ENCODE measurements around the gene ADCY1. TPM values are rescaled to one million over a fixed set of nuclear protein-coding genes. Genes with fewer than 3 reads are reported as not detected.

ADCY1 gene
- total RNA-seq, 1 experiment from 2014 or later = 0.66 TPM

DNA sequence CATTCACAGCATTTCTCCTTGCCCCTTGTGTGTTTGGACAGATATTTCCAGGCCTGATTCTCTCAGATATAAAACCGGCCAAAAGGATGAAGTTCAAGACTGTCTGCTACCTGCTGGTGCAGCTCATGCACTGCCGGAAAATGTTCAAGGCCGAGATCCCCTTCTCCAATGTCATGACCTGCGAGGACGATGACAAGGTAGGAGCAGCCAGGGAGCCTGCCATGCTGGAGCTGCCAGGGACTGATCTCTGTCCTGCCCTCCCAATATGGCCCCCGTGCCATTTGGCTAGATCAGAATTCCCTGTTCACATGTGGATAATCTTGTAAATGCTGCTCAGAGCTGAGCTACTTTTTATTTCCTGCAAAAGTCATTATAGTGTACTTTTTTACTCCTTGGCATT lies 87.8 kb downstream of the ADCY1 start:
- Histone ChIP-seq H3K27me3 (no peaks in the 10 kb centered on the region), H3K36me3 (no peaks in the 10 kb centered on the region), H3K9me3 (no peaks in the 10 kb centered on the region), H3K4me3 (no peak overlapping the region)
- DNase-seq = no peak

GRCh38 chr7:45662540-45663166 lies 88.5 kb downstream of the ADCY1 start:
- H3K36me3 ChIP-seq = no peaks in the 10 kb centered on the region
- H3K27me3 ChIP-seq = no peaks in the 10 kb centered on the region
- H3K9me3 ChIP-seq = no peaks in the 10 kb centered on the region
- H3K4me3 ChIP-seq = no peak overlapping the region
- DNase-seq = no peak

DNA sequence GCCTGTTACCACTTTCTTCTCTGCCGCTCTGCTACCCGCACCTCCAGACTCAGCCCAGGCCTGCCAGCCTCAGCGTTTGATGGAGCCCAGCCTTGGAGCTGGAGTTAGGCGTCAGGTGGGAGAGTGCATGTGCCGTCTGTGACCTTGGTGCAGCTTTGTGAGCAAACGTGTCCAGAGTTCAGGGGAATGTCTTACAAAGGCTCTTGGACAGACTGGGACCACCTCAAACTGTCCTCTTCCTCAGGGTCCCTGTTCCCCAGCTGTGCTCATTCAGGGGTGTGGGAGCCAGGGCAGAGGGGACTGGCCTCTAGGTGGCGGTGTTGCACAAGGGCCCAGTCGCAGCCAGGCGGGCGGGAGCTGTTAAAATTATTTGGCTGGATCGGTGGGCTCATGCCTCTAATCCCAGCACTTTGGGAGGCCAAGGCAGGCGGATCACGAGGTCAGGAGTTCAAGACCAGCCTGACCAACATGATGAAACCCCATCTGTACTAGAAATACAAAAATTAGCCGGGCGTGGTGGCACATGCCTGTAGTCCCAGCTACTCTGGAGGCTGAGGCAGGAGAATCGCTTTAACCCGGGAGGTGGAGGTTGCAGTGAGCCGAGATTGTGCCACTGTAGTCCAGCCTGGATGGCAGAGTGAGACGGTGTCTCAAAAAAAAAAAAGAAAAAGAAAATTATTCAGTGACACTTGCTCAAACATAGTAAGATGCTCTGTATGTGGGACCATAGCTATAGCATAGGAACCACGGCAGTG lies 89.2 kb downstream of the ADCY1 start:
- no peaks in the 10 kb centered on the region for H3K9me3 ChIP-seq
- DNase-seq = peak; percentile 7
- no peak overlapping the region for H3K4me3 ChIP-seq
- H3K27me3 ChIP-seq = no peaks in the 10 kb centered on the region
- H3K36me3 ChIP-seq = no peaks in the 10 kb centered on the region

GRCh38 chr7:45663965-45664633 lies 89.9 kb downstream of the ADCY1 start:
- no peaks in the 10 kb centered on the region for H3K9me3 ChIP-seq
- H3K4me3 ChIP-seq = no peak overlapping the region
- H3K36me3 ChIP-seq = no peaks in the 10 kb centered on the region
- DNase-seq = no peak
- H3K27me3 ChIP-seq = no peaks in the 10 kb centered on the region

DNA sequence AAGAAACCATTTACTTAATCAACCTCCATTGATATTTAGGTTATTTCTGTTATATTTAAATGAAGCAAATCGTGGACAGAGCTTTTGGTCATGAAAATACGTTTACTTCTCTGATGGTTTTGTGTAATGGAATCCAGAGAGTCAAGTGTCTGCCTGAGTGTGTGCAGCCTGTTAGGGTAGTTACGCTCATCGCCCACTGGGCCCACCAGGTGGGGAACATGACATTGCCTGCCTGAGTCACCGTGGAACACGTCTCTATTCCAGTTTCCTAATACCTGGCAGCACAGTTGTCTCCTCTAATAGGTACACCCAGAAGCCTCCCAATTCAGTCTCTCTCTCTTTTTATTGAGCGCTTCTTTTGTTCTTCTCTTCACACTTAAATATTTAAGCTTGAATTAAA lies 91.0 kb downstream of the ADCY1 start:
- Histone ChIP-seq H3K4me3 (no peak overlapping the region), H3K27me3 (no peaks in the 10 kb centered on the region), H3K36me3 (no peaks in the 10 kb centered on the region), H3K9me3 (no peaks in the 10 kb centered on the region)
- DNase-seq = no peak

DNA sequence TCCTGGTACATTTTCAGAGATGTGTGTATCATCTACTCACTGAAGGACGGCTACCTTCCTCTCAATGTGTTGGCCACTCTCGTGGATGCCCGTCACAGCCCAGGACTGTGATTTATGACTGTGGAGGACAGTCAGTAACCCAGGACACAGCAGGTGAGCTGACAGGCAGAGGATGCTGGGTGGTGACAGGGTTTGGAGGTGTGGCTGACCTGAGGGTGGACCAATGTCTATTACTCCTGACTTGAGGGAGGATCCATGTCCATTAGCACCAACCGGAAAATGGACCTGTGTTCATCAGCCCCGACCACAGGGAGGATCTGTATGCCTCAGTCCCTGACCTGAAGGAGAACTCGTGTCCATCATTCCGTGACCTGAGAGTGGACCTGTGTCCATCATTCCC lies 96.1 kb downstream of the ADCY1 start:
- Histone ChIP-seq H3K4me3 (no peak overlapping the region), H3K27me3 (peaks cover 5% of the 10 kb centered on the region), H3K9me3 (no peaks in the 10 kb centered on the region), H3K36me3 (no peaks in the 10 kb centered on the region)
- no peak for DNase-seq

- Histone ChIP-seq H3K4me3 (no peak overlapping the region), H3K36me3 (no peaks in the 10 kb centered on the region), H3K9me3 (no peaks in the 10 kb centered on the region), H3K27me3 (peaks cover 9% of the 10 kb centered on the region)
- DNase-seq = no peak
Measured at GRCh38 chr7:45670717-45671116, 96.5 kb downstream of the ADCY1 start.

DNA sequence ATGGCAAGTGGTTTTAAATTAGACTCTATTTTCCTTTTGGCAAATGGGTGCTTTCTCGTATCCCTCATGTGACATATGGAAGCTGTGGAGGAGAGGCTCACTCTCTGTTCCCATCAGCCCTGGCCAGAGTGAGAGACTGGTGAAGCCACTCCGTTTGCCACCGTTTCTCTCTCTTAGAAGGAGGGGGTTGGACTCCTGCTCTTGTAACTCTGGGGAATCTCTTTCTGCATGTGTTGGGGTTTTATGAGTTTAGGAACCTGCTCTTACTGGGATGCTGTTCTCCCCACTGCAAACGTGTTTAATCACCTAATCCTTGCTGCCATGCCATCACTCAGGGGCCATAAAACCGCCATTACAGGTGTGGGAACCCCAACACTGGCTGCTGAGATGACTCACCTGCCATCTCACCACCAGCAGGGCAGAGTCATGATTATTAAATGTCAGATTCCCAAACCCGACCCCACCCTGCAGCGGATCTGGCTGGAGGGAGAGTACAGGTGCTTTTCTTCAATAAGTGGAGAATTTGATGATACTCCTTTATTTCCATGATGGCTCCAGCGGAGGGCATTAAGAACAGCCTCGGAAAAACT lies 103.2 kb downstream of the ADCY1 start:
- H3K9me3 ChIP-seq = no peaks in the 10 kb centered on the region
- H3K36me3 ChIP-seq = no peaks in the 10 kb centered on the region
- no peak for DNase-seq
- H3K27me3 ChIP-seq = peaks cover 9% of the 10 kb centered on the region
- no peak overlapping the region for H3K4me3 ChIP-seq

- Histone ChIP-seq H3K9me3 (no peaks in the 10 kb centered on the region), H3K27me3 (peaks cover 9% of the 10 kb centered on the region), H3K4me3 (no peak overlapping the region), H3K36me3 (no peaks in the 10 kb centered on the region)
- no peak for DNase-seq
Measured at GRCh38 chr7:45679516-45679915, 105.3 kb downstream of the ADCY1 start.

- DNase-seq = no peak
- Histone ChIP-seq H3K9me3 (no peaks in the 10 kb centered on the region), H3K27me3 (no peaks in the 10 kb centered on the region), H3K4me3 (no peak overlapping the region), H3K36me3 (no peaks in the 10 kb centered on the region)
Measured at GRCh38 chr7:45680776-45681175, 106.6 kb downstream of the ADCY1 start.

DNA sequence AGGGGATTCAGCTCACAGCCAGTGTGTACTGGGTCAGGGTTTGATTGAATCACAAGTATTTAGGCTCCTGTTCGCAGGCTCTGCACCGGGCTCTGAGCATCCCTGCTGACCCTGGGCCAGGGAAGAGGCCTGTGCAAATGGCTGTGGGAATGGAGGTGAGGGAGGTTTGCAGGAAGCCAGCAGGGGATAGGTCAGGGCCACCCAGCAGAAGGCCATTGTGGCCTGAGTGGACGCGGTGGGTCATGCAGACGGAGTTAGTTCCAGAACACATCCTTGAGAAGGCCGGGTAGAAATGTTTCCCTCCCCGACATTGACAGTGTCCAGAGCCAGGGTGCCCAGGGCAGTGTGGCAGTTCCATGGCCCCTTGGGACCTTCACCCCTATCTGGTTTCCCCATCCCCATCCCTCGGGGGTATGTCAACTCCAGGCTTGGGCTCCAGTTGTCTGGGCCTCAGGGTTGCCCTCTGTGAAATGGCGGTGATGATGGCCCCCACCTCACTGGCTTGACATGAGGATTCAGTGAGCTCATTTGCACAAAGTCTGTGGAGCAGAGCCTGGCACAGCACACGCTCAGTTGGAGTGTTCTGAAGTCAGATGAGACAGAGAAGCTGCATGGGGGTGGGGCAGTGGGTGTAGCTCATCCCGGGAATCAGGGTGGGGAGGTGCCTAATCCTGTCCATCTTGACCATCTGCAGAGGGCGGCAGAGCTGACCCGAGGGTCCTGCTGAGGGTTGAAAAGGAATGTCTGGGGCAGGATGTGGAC lies 107.6 kb downstream of the ADCY1 start:
- Histone ChIP-seq H3K36me3 (no peaks in the 10 kb centered on the region), H3K4me3 (no peak overlapping the region), H3K9me3 (no peaks in the 10 kb centered on the region), H3K27me3 (no peaks in the 10 kb centered on the region)
- no peak for DNase-seq

DNA sequence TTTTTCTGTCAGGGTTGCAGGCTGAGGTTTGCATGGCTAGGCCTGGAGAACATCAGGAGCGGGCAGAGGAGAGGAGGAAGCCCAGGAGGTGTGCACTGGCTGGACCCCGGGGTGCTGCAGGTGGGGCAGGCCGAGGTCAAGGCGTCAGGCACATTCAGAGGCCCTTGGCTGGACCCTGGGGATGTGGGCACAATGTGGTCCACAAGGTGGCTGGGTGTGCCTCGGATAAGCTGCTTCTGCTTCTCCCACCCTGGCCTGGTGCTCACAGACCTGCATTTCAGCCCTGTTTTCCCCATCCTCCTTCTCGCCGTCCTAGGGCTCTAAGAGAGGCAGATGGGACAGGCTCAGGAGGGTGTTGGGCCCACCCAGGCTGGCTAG lies 108.2 kb downstream of the ADCY1 start:
- Histone ChIP-seq H3K27me3 (no peaks in the 10 kb centered on the region), H3K36me3 (no peaks in the 10 kb centered on the region), H3K9me3 (no peaks in the 10 kb centered on the region), H3K4me3 (no peak overlapping the region)
- no peak for DNase-seq

GRCh38 chr7:45682836-45683555 lies 108.8 kb downstream of the ADCY1 start:
- no peak overlapping the region for H3K4me3 ChIP-seq

DNA sequence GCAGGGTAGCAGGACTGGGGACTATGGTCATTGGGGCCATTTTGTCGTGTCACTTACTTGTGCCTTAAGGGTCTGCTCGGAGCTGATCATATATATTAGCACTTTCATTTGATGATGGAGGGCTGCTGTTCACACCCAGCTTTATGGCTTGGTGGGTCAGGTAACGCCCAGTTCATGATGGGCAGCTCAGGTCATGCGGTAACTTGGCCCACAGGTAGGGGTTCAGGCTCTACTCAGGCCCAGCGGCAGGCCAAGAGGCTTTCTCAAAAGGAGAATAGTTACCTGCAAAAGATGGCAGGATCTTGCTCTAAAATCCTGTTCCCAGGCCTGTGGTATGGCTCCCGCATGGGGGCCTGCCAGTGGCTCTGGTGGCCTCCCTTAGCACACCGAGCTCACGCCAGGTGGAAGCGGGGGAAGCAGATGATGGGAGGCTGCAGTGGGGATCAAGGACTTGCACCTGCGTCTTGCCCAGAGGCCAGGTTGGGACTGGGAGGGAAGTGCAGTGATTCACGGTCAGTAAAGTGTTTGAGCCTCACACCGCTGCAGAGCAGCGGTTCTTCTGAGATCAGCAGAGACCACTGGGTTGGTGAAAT lies 109.5 kb downstream of the ADCY1 start:
- no peaks in the 10 kb centered on the region for H3K27me3 ChIP-seq
- no peaks in the 10 kb centered on the region for H3K36me3 ChIP-seq
- no peaks in the 10 kb centered on the region for H3K9me3 ChIP-seq
- no peak for DNase-seq
- no peak overlapping the region for H3K4me3 ChIP-seq

More at GRCh38 chr7:45682836-45683555, 108.8 kb downstream of the ADCY1 start:
- Histone ChIP-seq H3K9me3 (no peaks in the 10 kb centered on the region), H3K36me3 (no peaks in the 10 kb centered on the region), H3K27me3 (no peaks in the 10 kb centered on the region)
- no peak for DNase-seq

DNA sequence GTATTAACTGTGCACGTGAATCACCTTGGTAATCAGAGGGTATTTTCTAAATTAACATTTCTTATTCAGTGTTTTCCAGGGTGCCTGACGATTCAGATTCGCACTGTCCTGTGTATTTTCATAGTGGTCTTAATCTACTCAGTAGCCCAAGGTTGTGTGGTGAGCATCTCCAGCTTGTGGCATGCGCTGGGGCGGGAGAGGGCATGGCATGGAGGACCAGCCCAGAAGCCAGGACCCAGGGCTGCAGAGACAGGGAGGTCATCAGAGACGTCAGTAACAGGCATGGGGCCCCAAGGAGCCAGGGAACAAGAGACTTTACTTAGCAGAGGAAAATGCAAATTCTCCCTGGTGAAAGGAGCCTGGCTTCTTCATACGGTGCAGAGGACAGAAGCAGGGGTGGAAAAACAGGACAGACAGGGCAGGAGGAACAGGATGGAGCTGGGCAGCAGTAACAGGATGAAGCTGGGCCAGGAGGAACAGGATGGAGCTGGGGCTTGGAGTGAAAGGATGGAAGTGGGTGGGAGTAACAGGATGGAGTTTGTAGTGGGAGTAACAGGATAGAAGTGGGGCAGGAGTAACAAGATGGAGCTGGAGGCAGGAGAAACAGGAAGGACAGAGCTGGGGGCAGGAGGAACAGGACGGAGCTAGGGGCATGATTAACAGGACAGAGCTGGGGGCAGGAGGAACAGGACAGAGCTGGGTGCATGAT lies 110.9 kb downstream of the ADCY1 start:
- Histone ChIP-seq H3K27me3 (no peaks in the 10 kb centered on the region), H3K36me3 (no peaks in the 10 kb centered on the region), H3K9me3 (no peaks in the 10 kb centered on the region), H3K4me3 (no peak overlapping the region)
- DNase-seq = no peak
